Erythroblast (primary cell): ENCODE data around the gene GYG2.

ENCODE experiments used
- DNase-seq, 2 experiments: peaks; one replicate each; lab custom pipeline; 2025; lab: John Stamatoyannopoulos, UW
- GATA1 ChIP-seq: IDR thresholded peaks from 2 replicates; pipeline ENCODE4 v1.6.1; 2011; ENCODE audit warnings: low read depth, mild to moderate bottlenecking, control low read depth, low read length, moderate library complexity
- POLR2A ChIP-seq: IDR thresholded peaks from 2 replicates; pipeline ENCODE4 v1.6.1; 2011; ENCODE audit warnings: mild to moderate bottlenecking, low read length

Gene GYG2

GRCh38 chrX:2829469-2830246 is 928 bp downstream of the GYG2 start:
- TF ChIP-seq POLR2A: no peak
- TF ChIP-seq GATA1: no peak

GRCh38 chrX:2831471-2832228 is 2.9 kb downstream of the GYG2 start:
- no peak for TF ChIP-seq POLR2A
- no peak for TF ChIP-seq GATA1
- no peak for DNase-seq

More at GRCh38 chrX:2829469-2830246, 928 bp downstream of the GYG2 start:
- DNase-seq: no peak

GRCh38 chrX:2837961-2838360 is 9.2 kb downstream of the GYG2 start:
- no peak for DNase-seq
- TF ChIP-seq POLR2A (no peak), GATA1 (no peak)

GRCh38 chrX:2840961-2841360 is 12.2 kb downstream of the GYG2 start:
- TF ChIP-seq GATA1 (no peak), POLR2A (no peak)
- no peak for DNase-seq

GRCh38 chrX:2841537-2841936 is 12.8 kb downstream of the GYG2 start:
- DNase-seq: no peak
- TF ChIP-seq POLR2A (no peak), GATA1 (no peak)

GRCh38 chrX:2846992-2847391 is 18.3 kb downstream of the GYG2 start:
- DNase-seq: no peak
- TF ChIP-seq POLR2A (no peak), GATA1 (no peak)

GRCh38 chrX:2848871-2849301 is 20.2 kb downstream of the GYG2 start:
- DNase-seq: no peak
- TF ChIP-seq GATA1: no peak
- no peak for TF ChIP-seq POLR2A

- TF ChIP-seq POLR2A (no peak), GATA1 (no peak)
- no peak for DNase-seq
Measured at GRCh38 chrX:2854918-2855317, 26.2 kb downstream of the GYG2 start.

GRCh38 chrX:2855761-2856160 is 27.0 kb downstream of the GYG2 start:
- no peak for TF ChIP-seq POLR2A
- no peak for TF ChIP-seq GATA1
- DNase-seq: no peak

GRCh38 chrX:2857566-2857965 is 28.8 kb downstream of the GYG2 start:
- TF ChIP-seq POLR2A: no peak
- TF ChIP-seq GATA1: no peak
- peak; percentile 28 to 53 for DNase-seq

GRCh38 chrX:2859197-2859797 is 30.6 kb downstream of the GYG2 start:
- TF ChIP-seq GATA1 (no peak), POLR2A (no peak)
- no peak for DNase-seq

GRCh38 chrX:2862404-2862803 is 33.7 kb downstream of the GYG2 start:
- no peak for TF ChIP-seq POLR2A
- no peak for TF ChIP-seq GATA1
- no peak for DNase-seq

- no peak for TF ChIP-seq POLR2A
- no peak for TF ChIP-seq GATA1
- no peak for DNase-seq
Measured at GRCh38 chrX:2863646-2864045, 34.9 kb downstream of the GYG2 start.

- no peak for TF ChIP-seq GATA1
- TF ChIP-seq POLR2A: no peak
Measured at GRCh38 chrX:2867206-2867605, 38.5 kb downstream of the GYG2 start.

More at GRCh38 chrX:2867206-2867605, 38.5 kb downstream of the GYG2 start:
- DNase-seq: no peak
